H1 (cell line): Measurements from ENCODE around the gene LDLRAD4.

Experiments
- CEBPB ChIP-seq: IDR thresholded peaks from 2 replicates; pipeline ENCODE4 v1.6.1; 2012; ENCODE audit warnings: low read depth, low read length
- CTCF ChIP-seq, 3 experiments: IDR thresholded peaks; 1 replicate in 2 of 3; 2 replicates in 1 of 3; pipeline versions ENCODE4 v1.5.1 to v1.6.1; 2011; ENCODE audit warnings: low read length in 3 of 3, mild to moderate bottlenecking in 3 of 3, inconsistent platforms in 2 of 3, low read depth in 1 of 3, moderate library complexity in 1 of 3; ENCODE audit not compliant: insufficient read depth in 1 of 3; ENCODE audit errors: control extremely low read depth in 1 of 3
- MAFK ChIP-seq: IDR thresholded peaks from 2 replicates; pipeline ENCODE4 v1.6.1; 2012; ENCODE audit warnings: low read depth, mild to moderate bottlenecking, improper control_type of control experiment, low read length
- POLR2A ChIP-seq, 2 experiments: IDR thresholded peaks; 1 replicate in 1 of 2; 2 replicates in 1 of 2; pipeline ENCODE4 v1.6.1; 2011; ENCODE audit warnings: low read depth in 2 of 2, low read length in 2 of 2, mild to moderate bottlenecking in 2 of 2; ENCODE audit errors: control extremely low read depth in 1 of 2
- SP1 ChIP-seq: IDR thresholded peaks from 2 replicates; pipeline ENCODE4 v1.6.1; 2011; ENCODE audit warnings: low read depth, low read length
- ZNF274 ChIP-seq: IDR thresholded peaks from 2 replicates; pipeline ENCODE4 v1.7.0; 2012; ENCODE audit warnings: low read length, borderline replicate concordance; ENCODE audit errors: extremely low read depth

- TF ChIP-seq CTCF (IDR thresholded peaks at IDR 0.05; ENCODE audit: control extremely low read depth in 1 of 3, insufficient read depth in 1 of 3, low read depth in 1 of 3, low read length in 3 of 3) (peak; percentile 48 to 63 (median 60)), CEBPB (no peak), SP1 (no peak), ZNF274 (no peak), POLR2A (IDR thresholded peaks at IDR 0.05; ENCODE audit: control extremely low read depth in 1 of 2, low read depth in 2 of 2, low read length in 2 of 2) (no peak), MAFK (no peak)
Observed at GRCh38 chr18:13530879-13531387, 312.4 kb downstream of the LDLRAD4 start.
